KMS-11 (cell line): ENCODE results near the gene PLSCR3.
"Not testable (repeated sequence)": the region's sequence is repeated elsewhere in the genome, so short reads cannot be mapped to it uniquely, and the experiment has no call there.

Experiments used
- H2AFZ ChIP-seq: fragments of 200-600 bp; sonication (generic); 2 replicates; pipeline ENCODE4 v1.6.1; 2016; ENCODE audit warnings: antibody characterized with exemption, mixed run types, low read depth
- H3K27ac ChIP-seq: fragments of 200-600 bp; sonication (generic); 2 replicates; pipeline ENCODE4 v1.6.1; 2016; ENCODE audit warnings: mild to moderate bottlenecking, mixed run types
- H3K27me3 ChIP-seq: fragments of 200-600 bp; sonication (generic); 2 replicates; pipeline ENCODE4 v1.6.1; 2017; ENCODE audit warnings: mild to moderate bottlenecking, low read depth, mixed run types, moderate library complexity; ENCODE audit not compliant: insufficient read depth
- H3K36me3 ChIP-seq: fragments of 200-600 bp; sonication (generic); 2 replicates; pipeline ENCODE4 v1.6.1; 2017; ENCODE audit warnings: mild to moderate bottlenecking, mixed run types; ENCODE audit not compliant: insufficient read depth
- H3K4me1 ChIP-seq: fragments of 200-600 bp; sonication (generic); 2 replicates; pipeline ENCODE4 v1.6.1; 2016; ENCODE audit warnings: mild to moderate bottlenecking, low read depth, mixed run types; ENCODE audit not compliant: poor library complexity, severe bottlenecking
- H3K4me2 ChIP-seq: fragments of 200-600 bp; sonication (generic); 2 replicates; pipeline ENCODE4 v1.7.0; 2016; ENCODE audit warnings: mild to moderate bottlenecking, mixed run types
- H3K4me3 ChIP-seq: fragments of 200-600 bp; sonication (generic); IDR thresholded peaks from 2 replicates; pipeline ENCODE4 v1.6.1; 2017; ENCODE audit warnings: low read depth, low read length, mixed read lengths; ENCODE audit not compliant: insufficient read depth
- H3K79me2 ChIP-seq: fragments of 200-600 bp; sonication (generic); 2 replicates; pipeline ENCODE4 v1.6.1; 2016; ENCODE audit warnings: low read depth, mixed run types; ENCODE audit not compliant: insufficient read depth
- H3K9ac ChIP-seq: fragments of 200-600 bp; sonication (generic); 2 replicates; pipeline ENCODE4 v1.6.1; 2016; ENCODE audit warnings: mild to moderate bottlenecking, mixed run types
- H4K20me1 ChIP-seq: fragments of 200-600 bp; sonication (generic); 2 replicates; pipeline ENCODE4 v1.6.1; 2016; ENCODE audit warnings: mild to moderate bottlenecking, mixed run types; ENCODE audit not compliant: insufficient read depth
- CTCF ChIP-seq: fragments of 200-600 bp; sonication (generic); conservative IDR thresholded peaks from 2 replicates; pipeline ENCODE4 v1.6.1; 2017; ENCODE audit warnings: low read depth, mild to moderate bottlenecking, antibody characterized with exemption, low read length, moderate library complexity, mixed read lengths

The PLSCR3 gene

GRCh38 chr17:7367918-7368598 is 26.3 kb downstream of the PLSCR3 start:
- H3K36me3 ChIP-seq: no peaks in the 10 kb centered on the region
- no peak overlapping the region for H3K4me3 ChIP-seq
- H3K4me2 ChIP-seq: no peak overlapping the region
- H3K27ac ChIP-seq: no peak overlapping the region
- no peaks in the 10 kb centered on the region for H3K4me1 ChIP-seq
- no peak overlapping the region for H2AFZ ChIP-seq
- H3K27me3 ChIP-seq: no peaks in the 10 kb centered on the region
- no peak overlapping the region for H3K9ac ChIP-seq
- H3K79me2 ChIP-seq: no peaks in the 10 kb centered on the region
- H4K20me1 ChIP-seq: no peaks in the 10 kb centered on the region
- no peak for TF ChIP-seq CTCF

DNA sequence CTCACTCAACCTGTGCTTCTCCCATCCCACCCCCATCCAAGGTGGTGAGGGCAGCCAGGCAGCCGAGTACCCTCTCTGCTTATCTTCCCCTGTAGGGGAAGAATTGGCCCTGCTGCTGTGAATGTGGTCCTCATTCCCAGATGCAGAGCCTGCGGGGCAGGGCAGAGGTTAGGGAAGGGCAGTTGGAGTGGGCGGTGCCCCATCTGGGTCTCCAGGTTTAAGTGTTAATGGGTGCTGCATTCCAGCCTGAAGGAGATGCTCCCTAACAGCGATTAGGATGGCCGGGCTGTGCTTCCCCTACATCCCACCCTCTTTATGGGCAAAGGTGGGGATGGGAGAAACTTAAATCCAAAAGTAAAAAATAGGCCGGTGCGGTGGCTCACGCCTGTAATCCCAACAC is 27.2 kb downstream of the PLSCR3 start:
- TF ChIP-seq CTCF: no peak
- Histone ChIP-seq H3K79me2 (no peaks in the 10 kb centered on the region), H4K20me1 (no peaks in the 10 kb centered on the region), H3K4me3 (no peak overlapping the region), H3K36me3 (no peaks in the 10 kb centered on the region), H2AFZ (no peak overlapping the region), H3K27ac (no peak overlapping the region), H3K4me2 (no peak overlapping the region), H3K9ac (no peak overlapping the region), H3K27me3 (no peaks in the 10 kb centered on the region), H3K4me1 (no peaks in the 10 kb centered on the region)

- not testable (repeated sequence) for H3K36me3 ChIP-seq, H3K27ac ChIP-seq, H3K4me2 ChIP-seq, H3K4me3 ChIP-seq, H4K20me1 ChIP-seq, H3K9ac ChIP-seq, H3K79me2 ChIP-seq, H3K27me3 ChIP-seq, H2AFZ ChIP-seq, H3K4me1 ChIP-seq
Measured at GRCh38 chr17:7365963-7366362, 28.4 kb downstream of the PLSCR3 start.

DNA sequence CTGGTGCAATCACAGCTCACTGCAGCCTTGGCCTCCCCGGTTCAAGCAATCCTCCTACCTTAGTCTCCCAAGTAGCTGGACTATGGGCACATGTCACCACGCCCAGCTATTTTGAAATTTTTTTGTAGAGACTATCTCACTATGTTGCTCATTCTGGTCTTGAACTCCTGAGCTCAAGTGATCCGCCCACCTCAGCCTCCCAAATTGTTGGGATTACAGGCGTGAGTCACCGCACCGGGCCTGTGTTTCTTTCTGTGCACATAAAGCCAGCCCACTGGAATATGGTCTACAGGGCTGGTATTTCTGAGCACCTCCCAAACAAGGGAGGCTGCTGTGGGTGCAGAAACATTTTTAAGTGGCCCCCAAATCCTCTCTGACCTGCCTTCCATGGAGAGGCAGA is 31.0 kb downstream of the PLSCR3 start:
- H3K4me2 ChIP-seq: no peak overlapping the region
- H3K27me3 ChIP-seq: no peaks in the 10 kb centered on the region
- no peak overlapping the region for H3K27ac ChIP-seq
- no peaks in the 10 kb centered on the region for H3K79me2 ChIP-seq
- no peak overlapping the region for H3K4me3 ChIP-seq
- no peaks in the 10 kb centered on the region for H3K36me3 ChIP-seq
- no peaks in the 10 kb centered on the region for H4K20me1 ChIP-seq
- H3K9ac ChIP-seq: no peak overlapping the region
- no peaks in the 10 kb centered on the region for H3K4me1 ChIP-seq
- no peak for TF ChIP-seq CTCF
- no peak overlapping the region for H2AFZ ChIP-seq

DNA sequence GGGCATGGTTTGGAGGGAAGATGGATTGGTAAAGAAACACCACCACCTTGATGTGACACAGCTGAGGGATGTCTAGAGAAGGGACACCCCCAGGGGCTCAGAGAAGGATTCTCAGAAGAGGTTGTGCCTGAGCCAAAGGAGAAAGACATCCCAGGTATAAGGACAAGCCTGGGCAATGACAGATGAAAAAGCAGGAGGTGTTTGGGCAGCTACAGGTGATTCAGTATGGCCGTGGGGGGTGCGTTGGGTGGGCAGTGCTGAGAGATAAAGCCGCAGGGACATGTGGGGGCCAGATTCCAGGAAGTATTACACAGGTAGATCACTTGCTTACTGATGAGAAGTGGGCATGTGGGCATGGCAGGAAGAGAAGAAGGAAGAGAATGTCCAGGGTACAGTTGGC is 32.4 kb downstream of the PLSCR3 start:
- Histone ChIP-seq H3K4me1 (no peaks in the 10 kb centered on the region), H3K4me3 (no peak overlapping the region), H3K79me2 (no peaks in the 10 kb centered on the region), H4K20me1 (no peaks in the 10 kb centered on the region), H3K27ac (no peak overlapping the region), H3K27me3 (no peaks in the 10 kb centered on the region), H3K9ac (no peak overlapping the region), H3K4me2 (no peak overlapping the region), H3K36me3 (no peaks in the 10 kb centered on the region), H2AFZ (no peak overlapping the region)
- TF ChIP-seq CTCF: no peak
